ENCODE measurements around the gene CASS4. TPM values are rescaled to one million over a fixed set of nuclear protein-coding genes. Genes with fewer than 3 reads are reported as not detected.

Gene CASS4
- total RNA-seq, 3 donors from 2014 or later (not counting 1 experiment from before 2014, with no cell fraction given), result 9.3 to 13.8 (median 13.4) TPM

DNA sequence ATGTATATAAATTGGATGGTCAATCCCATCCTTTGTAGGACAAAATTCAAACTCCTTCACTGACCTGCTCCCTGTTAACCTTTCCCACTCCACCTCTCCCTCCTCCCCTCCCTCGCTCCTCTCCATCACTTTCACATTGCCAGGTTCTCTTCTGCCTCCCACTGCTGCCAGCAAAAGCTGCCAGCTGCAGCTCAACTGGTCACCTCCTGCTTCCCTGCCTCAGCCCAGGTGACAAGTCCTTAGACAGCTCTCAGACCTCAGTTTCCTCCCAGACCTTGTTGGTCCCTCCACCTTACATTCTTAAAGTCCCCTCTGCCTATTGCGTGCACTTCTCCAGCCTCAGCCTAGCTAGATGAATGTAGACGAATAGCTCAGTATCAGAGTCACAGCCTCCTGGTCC is 33.1 kb downstream of the CASS4 start:
- no peak overlapping the region for H3K27ac ChIP-seq (ENCODE audit: low read length)
- TF ChIP-seq, protein P1, sequence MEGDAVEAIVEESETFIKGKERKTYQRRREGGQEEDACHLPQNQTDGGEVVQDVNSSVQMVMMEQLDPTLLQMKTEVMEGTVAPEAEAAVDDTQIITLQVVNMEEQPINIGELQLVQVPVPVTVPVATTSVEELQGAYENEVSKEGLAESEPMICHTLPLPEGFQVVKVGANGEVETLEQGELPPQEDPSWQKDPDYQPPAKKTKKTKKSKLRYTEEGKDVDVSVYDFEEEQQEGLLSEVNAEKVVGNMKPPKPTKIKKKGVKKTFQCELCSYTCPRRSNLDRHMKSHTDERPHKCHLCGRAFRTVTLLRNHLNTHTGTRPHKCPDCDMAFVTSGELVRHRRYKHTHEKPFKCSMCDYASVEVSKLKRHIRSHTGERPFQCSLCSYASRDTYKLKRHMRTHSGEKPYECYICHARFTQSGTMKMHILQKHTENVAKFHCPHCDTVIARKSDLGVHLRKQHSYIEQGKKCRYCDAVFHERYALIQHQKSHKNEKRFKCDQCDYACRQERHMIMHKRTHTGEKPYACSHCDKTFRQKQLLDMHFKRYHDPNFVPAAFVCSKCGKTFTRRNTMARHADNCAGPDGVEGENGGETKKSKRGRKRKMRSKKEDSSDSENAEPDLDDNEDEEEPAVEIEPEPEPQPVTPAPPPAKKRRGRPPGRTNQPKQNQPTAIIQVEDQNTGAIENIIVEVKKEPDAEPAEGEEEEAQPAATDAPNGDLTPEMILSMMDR (IDR thresholded peaks at IDR 0.05), result no peak
- no peaks in the 10 kb centered on the region for H3K27me3 ChIP-seq (ENCODE audit: control insufficient read depth, insufficient read depth, low read length)
- Mint-ChIP-seq H3K4me1 (peaks cover 21 to 22% of the 10 kb centered on the region in 2 donors), H3K36me3 (no peaks in the 10 kb centered on the region), H3K27ac (no peak overlapping the region), H3K9me3 (no peaks in the 10 kb centered on the region), H3K4me3 (no peak overlapping the region), H3K27me3 (ENCODE audit: low read depth in 2 of 2) (no peaks in the 10 kb centered on the region)
- H3K36me3 ChIP-seq (ENCODE audit: control insufficient read depth, insufficient read depth, low read length), result no peaks in the 10 kb centered on the region
- intact Hi-C loops (cut with micrococcal nuclease), result no loop called here
- ATAC-seq (no peak), DNase-seq (no peak)
- H3K4me3 ChIP-seq (ENCODE audit: low read length), result no peak overlapping the region
- H3K4me1 ChIP-seq (ENCODE audit: control insufficient read depth, insufficient read depth, low read length), result peaks cover 27% of the 10 kb centered on the region
- 95% methylated on average over 3 of the region's 3 CpGs for WGBS (ENCODE audit: insufficient coverage)
- H3K9me3 ChIP-seq (ENCODE audit: control insufficient read depth, insufficient read depth, low read length), result no peaks in the 10 kb centered on the region

DNA sequence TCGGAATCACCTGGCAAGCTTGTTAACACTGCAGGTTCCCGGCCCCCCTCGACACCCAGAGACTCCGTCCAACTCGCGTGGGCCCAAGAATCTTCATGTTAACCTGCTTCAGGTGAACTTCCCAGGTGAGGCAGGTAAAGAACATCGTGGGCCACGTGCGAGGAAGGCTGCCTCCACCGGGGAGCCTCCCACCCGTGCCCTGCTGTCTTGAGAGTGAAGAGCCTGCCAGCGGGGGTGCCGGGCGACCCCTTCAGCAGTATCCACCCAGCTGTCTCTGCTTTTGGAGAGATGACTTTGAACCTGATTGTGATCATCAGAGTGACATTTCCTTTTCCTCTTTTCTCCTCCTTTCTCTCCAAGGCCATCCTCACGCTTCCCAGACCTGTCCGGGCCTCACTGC is 33.5 kb downstream of the CASS4 start:
- peak overlapping the region; percentile 11 to 61 for H3K27ac Mint-ChIP-seq
- Histone ChIP-seq H3K9me3 (ENCODE audit: control insufficient read depth, insufficient read depth, low read length) (no peaks in the 10 kb centered on the region), H3K4me3 (ENCODE audit: low read length) (no peak overlapping the region), H3K27ac (ENCODE audit: low read length) (no peak overlapping the region), H3K27me3 (ENCODE audit: control insufficient read depth, insufficient read depth, low read length) (no peaks in the 10 kb centered on the region), H3K4me1 (ENCODE audit: control insufficient read depth, insufficient read depth, low read length) (peaks cover 23% of the 10 kb centered on the region), H3K36me3 (ENCODE audit: control insufficient read depth, insufficient read depth, low read length) (no peaks in the 10 kb centered on the region)
- ATAC-seq (no peak), DNase-seq (no peak)
- H3K9me3 Mint-ChIP-seq, result no peaks in the 10 kb centered on the region
- H3K4me3 Mint-ChIP-seq, result no peak overlapping the region
- H3K4me1 Mint-ChIP-seq, result peaks cover 16 to 18% of the 10 kb centered on the region in 2 donors
- intact Hi-C loops (cut with micrococcal nuclease), result no loop called here
- no peaks in the 10 kb centered on the region for H3K27me3 Mint-ChIP-seq (ENCODE audit: low read depth in 2 of 2)
- TF ChIP-seq, protein P1 (IDR thresholded peaks at IDR 0.05), result no peak
- WGBS (ENCODE audit: insufficient coverage), result 97% methylated on average over 16 of the region's 16 CpGs
- no peaks in the 10 kb centered on the region for H3K36me3 Mint-ChIP-seq

DNA sequence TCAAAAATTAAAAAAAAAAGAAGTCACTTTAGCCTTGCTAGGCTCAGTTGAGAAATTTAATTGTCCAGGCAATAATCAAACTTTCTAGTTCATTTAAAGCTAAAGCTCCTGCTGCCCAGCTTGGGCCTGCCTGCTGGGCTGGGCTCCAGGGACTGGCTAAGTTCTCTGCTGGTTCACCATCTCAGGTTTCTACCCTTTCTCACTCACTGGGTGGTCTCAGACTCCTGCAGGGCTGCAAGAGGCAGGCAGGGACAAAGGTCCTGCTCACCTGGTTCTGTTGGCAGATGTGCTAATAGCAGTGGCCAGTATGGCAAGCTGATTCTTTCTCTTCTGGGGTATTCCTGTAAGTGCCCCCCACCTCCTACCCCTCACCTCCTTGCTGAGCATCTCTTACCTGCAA is 35.2 kb downstream of the CASS4 start:
- H3K4me3 ChIP-seq (ENCODE audit: low read length), result no peak overlapping the region
- H3K9me3 Mint-ChIP-seq, result no peaks in the 10 kb centered on the region
- no peak for DNase-seq
- H3K27me3 ChIP-seq (ENCODE audit: control insufficient read depth, insufficient read depth, low read length), result no peaks in the 10 kb centered on the region
- H3K4me1 ChIP-seq (ENCODE audit: control insufficient read depth, insufficient read depth, low read length), result peaks cover 6% of the 10 kb centered on the region
- intact Hi-C loops (cut with micrococcal nuclease), result no loop called here
- peaks cover 5% of the 10 kb centered on the region for H3K36me3 ChIP-seq (ENCODE audit: control insufficient read depth, insufficient read depth, low read length)
- H3K4me3 Mint-ChIP-seq, result no peak overlapping the region
- H3K36me3 Mint-ChIP-seq, result peaks cover 13% of the 10 kb centered on the region
- H3K4me1 Mint-ChIP-seq, result peaks cover 7 to 8% of the 10 kb centered on the region in 2 donors
- H3K27ac ChIP-seq (ENCODE audit: low read length), result no peak overlapping the region
- TF ChIP-seq, protein P1 (IDR thresholded peaks at IDR 0.05), result no peak
- ATAC-seq, result no peak
- no peaks in the 10 kb centered on the region for H3K27me3 Mint-ChIP-seq (ENCODE audit: low read depth in 2 of 2)
- H3K27ac Mint-ChIP-seq, result no peak overlapping the region
- H3K9me3 ChIP-seq (ENCODE audit: control insufficient read depth, insufficient read depth, low read length), result no peaks in the 10 kb centered on the region

DNA sequence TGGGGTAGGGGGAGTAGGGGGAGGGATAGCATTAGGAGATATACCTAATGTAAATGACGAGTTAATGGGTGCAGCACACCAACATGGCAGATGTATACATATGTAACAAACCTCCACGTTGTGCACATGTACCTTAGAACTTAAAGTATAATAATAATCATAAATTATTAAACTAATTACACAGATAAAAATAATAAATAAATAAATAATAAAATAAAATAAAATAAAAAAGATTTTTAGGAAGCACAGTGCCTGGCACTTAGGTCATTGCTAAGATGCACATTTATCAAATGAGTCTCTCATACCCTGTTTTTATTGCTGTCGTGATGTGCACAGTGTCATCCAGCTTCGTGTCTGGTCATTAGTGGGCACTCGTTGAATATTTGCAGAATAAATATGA is 37.4 kb downstream of the CASS4 start:
- H3K27me3 ChIP-seq (ENCODE audit: control insufficient read depth, insufficient read depth, low read length), result no peaks in the 10 kb centered on the region
- ATAC-seq (no peak), DNase-seq (no peak)
- H3K4me1 ChIP-seq (ENCODE audit: control insufficient read depth, insufficient read depth, low read length), result peaks cover 4% of the 10 kb centered on the region
- intact Hi-C loops (cut with micrococcal nuclease), result no loop called here
- Mint-ChIP-seq H3K27me3 (ENCODE audit: low read depth in 2 of 2) (no peaks in the 10 kb centered on the region), H3K36me3 (peaks cover 13% of the 10 kb centered on the region), H3K27ac (no peak overlapping the region), H3K4me1 (no peaks in the 10 kb centered on the region), H3K9me3 (no peaks in the 10 kb centered on the region), H3K4me3 (no peak overlapping the region)
- H3K36me3 ChIP-seq (ENCODE audit: control insufficient read depth, insufficient read depth, low read length), result peaks cover 13% of the 10 kb centered on the region
- no peak overlapping the region for H3K27ac ChIP-seq (ENCODE audit: low read length)
- H3K4me3 ChIP-seq (ENCODE audit: low read length), result no peak overlapping the region
- TF ChIP-seq, protein P1 (IDR thresholded peaks at IDR 0.05), result no peak
- H3K9me3 ChIP-seq (ENCODE audit: control insufficient read depth, insufficient read depth, low read length), result no peaks in the 10 kb centered on the region
- 100% methylated on average over 1 of the region's 5 CpGs for WGBS (ENCODE audit: insufficient coverage)

Measured in natural killer cell (primary cell).